Glomerular visceral epithelial cell (primary cell): Measurements from ENCODE around the gene KRT37.

Source experiments
- DNase-seq: peaks from one replicate; pipeline ENCODE4 v3.0.0-alpha.2; 2016; ENCODE audit errors: extremely low spot score

KRT37 gene

GRCh38 chr17:41424111-41424635 lies at the start of gene KRT37:
KRT37 (minus strand) TSS chr17:41424585; CDS start chr17:41424523, 62 bp downstream.
- DNase-seq, result no peak

- no peak for DNase-seq
Observed at GRCh38 chr17:41468346-41468745, 44.0 kb upstream of the KRT37 start.

GRCh38 chr17:41467561-41467960 lies 43.2 kb upstream of the KRT37 start:
- DNase-seq, result no peak

- DNase-seq, result no peak
Observed at GRCh38 chr17:41466988-41467387, 42.6 kb upstream of the KRT37 start, which contains the start of gene KRT32. KRT32 (minus strand) TSS chr17:41467386; CDS start chr17:41467325, 61 bp downstream.

GRCh38 chr17:41464682-41465081 lies 40.3 kb upstream of the KRT37 start:
- DNase-seq, result peak; percentile 84

- DNase-seq, result no peak
Observed at GRCh38 chr17:41464173-41464572, 39.8 kb upstream of the KRT37 start.

GRCh38 chr17:41463746-41464145 lies 39.4 kb upstream of the KRT37 start:
- no peak for DNase-seq

GRCh38 chr17:41462705-41463104 lies 38.3 kb upstream of the KRT37 start:
- DNase-seq, result no peak

GRCh38 chr17:41457676-41458075 lies 33.3 kb upstream of the KRT37 start:
- no peak for DNase-seq

GRCh38 chr17:41456204-41456603 lies 31.8 kb upstream of the KRT37 start:
- DNase-seq, result no peak

GRCh38 chr17:41455236-41455635 lies 30.9 kb upstream of the KRT37 start:
- DNase-seq, result no peak

- no peak for DNase-seq
Observed at GRCh38 chr17:41453066-41453465, 28.7 kb upstream of the KRT37 start.

- no peak for DNase-seq
Observed at GRCh38 chr17:41452281-41452680, 27.9 kb upstream of the KRT37 start.

- peak; percentile 49 for DNase-seq
Observed at GRCh38 chr17:41451154-41451728, 26.9 kb upstream of the KRT37 start.

- no peak for DNase-seq
Observed at GRCh38 chr17:41449008-41449407, 24.6 kb upstream of the KRT37 start.

GRCh38 chr17:41448506-41448905 lies 24.1 kb upstream of the KRT37 start:
- no peak for DNase-seq

GRCh38 chr17:41446806-41447205 lies 22.4 kb upstream of the KRT37 start:
- no peak for DNase-seq

GRCh38 chr17:41444640-41445039 lies 20.3 kb upstream of the KRT37 start:
- DNase-seq, result no peak

GRCh38 chr17:41444186-41444585 lies 19.8 kb upstream of the KRT37 start:
- DNase-seq, result no peak

GRCh38 chr17:41442739-41443138 lies 18.4 kb upstream of the KRT37 start:
- DNase-seq, result peak; percentile 33

GRCh38 chr17:41440531-41441033 lies 16.2 kb upstream of the KRT37 start, which contains the start of gene KRT38:
KRT38 (minus strand) TSS chr17:41440983; CDS start chr17:41440921, 62 bp downstream.
- DNase-seq, result no peak

GRCh38 chr17:41439375-41439774 lies 15.0 kb upstream of the KRT37 start:
- no peak for DNase-seq

GRCh38 chr17:41437769-41438168 lies 13.4 kb upstream of the KRT37 start:
- no peak for DNase-seq

- no peak for DNase-seq
Observed at GRCh38 chr17:41437254-41437653, 12.9 kb upstream of the KRT37 start.
